Measurements from ENCODE around the gene CDH13.

DNA sequence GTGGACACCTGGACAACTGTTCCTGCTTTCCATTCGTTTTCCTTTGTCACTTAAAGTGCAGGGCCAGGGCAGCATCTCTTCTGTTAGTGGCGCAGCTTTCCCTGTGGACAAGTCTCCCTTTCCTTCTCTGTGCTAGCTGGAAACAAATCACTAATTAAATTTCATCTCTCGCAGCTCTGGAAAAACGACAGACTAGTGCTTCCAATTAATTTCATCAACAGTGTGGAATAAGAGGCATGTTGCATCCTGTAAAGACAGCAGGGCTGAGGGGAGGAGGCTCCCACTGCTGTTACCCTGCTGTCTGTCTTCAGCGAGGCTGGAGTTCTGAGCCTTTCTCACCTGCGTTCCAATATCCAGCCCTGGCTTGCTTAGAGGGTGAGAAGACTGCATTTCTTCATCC is 828.9 kb downstream of the CDH13 start:
- TF ChIP-seq, protein P1, sequence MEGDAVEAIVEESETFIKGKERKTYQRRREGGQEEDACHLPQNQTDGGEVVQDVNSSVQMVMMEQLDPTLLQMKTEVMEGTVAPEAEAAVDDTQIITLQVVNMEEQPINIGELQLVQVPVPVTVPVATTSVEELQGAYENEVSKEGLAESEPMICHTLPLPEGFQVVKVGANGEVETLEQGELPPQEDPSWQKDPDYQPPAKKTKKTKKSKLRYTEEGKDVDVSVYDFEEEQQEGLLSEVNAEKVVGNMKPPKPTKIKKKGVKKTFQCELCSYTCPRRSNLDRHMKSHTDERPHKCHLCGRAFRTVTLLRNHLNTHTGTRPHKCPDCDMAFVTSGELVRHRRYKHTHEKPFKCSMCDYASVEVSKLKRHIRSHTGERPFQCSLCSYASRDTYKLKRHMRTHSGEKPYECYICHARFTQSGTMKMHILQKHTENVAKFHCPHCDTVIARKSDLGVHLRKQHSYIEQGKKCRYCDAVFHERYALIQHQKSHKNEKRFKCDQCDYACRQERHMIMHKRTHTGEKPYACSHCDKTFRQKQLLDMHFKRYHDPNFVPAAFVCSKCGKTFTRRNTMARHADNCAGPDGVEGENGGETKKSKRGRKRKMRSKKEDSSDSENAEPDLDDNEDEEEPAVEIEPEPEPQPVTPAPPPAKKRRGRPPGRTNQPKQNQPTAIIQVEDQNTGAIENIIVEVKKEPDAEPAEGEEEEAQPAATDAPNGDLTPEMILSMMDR (IDR thresholded peaks at IDR 0.05; ENCODE audit: insufficient read depth, low read length): no peak
- no peak for TF ChIP-seq POLR2AphosphoS5 (IDR thresholded peaks at IDR 0.05; ENCODE audit: low read depth)
- TF ChIP-seq, protein P2, sequence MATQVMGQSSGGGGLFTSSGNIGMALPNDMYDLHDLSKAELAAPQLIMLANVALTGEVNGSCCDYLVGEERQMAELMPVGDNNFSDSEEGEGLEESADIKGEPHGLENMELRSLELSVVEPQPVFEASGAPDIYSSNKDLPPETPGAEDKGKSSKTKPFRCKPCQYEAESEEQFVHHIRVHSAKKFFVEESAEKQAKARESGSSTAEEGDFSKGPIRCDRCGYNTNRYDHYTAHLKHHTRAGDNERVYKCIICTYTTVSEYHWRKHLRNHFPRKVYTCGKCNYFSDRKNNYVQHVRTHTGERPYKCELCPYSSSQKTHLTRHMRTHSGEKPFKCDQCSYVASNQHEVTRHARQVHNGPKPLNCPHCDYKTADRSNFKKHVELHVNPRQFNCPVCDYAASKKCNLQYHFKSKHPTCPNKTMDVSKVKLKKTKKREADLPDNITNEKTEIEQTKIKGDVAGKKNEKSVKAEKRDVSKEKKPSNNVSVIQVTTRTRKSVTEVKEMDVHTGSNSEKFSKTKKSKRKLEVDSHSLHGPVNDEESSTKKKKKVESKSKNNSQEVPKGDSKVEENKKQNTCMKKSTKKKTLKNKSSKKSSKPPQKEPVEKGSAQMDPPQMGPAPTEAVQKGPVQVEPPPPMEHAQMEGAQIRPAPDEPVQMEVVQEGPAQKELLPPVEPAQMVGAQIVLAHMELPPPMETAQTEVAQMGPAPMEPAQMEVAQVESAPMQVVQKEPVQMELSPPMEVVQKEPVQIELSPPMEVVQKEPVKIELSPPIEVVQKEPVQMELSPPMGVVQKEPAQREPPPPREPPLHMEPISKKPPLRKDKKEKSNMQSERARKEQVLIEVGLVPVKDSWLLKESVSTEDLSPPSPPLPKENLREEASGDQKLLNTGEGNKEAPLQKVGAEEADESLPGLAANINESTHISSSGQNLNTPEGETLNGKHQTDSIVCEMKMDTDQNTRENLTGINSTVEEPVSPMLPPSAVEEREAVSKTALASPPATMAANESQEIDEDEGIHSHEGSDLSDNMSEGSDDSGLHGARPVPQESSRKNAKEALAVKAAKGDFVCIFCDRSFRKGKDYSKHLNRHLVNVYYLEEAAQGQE (IDR thresholded peaks at IDR 0.05; ENCODE audit: insufficient replicate concordance, low read depth): no peak
